ENCODE measurements around the gene ROPN1B.
"Not testable (repeated sequence)": the region's sequence is repeated elsewhere in the genome, so short reads cannot be mapped to it uniquely, and the experiment has no call there.

Gene ROPN1B

GRCh38 chr3:125968701-125969592 lies at the start of gene ROPN1B:
Gene ROPN1B (plus strand): TSS chr3:125969178. CDS start chr3:125972055, 2,877 bp downstream.
- not testable (repeated sequence) for H3K4me3 ChIP-seq, H3K4me1 ChIP-seq, H3K36me3 ChIP-seq, H3K4me2 ChIP-seq, H3K27ac ChIP-seq, H3K9me3 ChIP-seq, H4K20me1 ChIP-seq, H3K27me3 ChIP-seq, H3K9ac ChIP-seq

- H4K20me1 ChIP-seq, H3K36me3 ChIP-seq, H3K4me3 ChIP-seq, H3K27me3 ChIP-seq, H3K9me3 ChIP-seq: not testable (repeated sequence)
- H3K27ac ChIP-seq, result peak overlapping the region; percentile 42; the same call in 1 of the 2 replicates
- 0 out of 2 replicates have a peak overlapping the region, but pooled peaks have one; percentile 19 for H3K9ac ChIP-seq
- H3K4me2 ChIP-seq, result peak overlapping the region; percentile 71
- peaks cover 52% of the 10 kb centered on the region for H3K4me1 ChIP-seq
Observed at GRCh38 chr3:125920191-125920590, 48.8 kb upstream of the ROPN1B start.

- H4K20me1 ChIP-seq, H3K9me3 ChIP-seq, H3K36me3 ChIP-seq, H3K27me3 ChIP-seq, H3K4me3 ChIP-seq, H3K9ac ChIP-seq: not testable (repeated sequence)
- Histone ChIP-seq H3K4me2 (peak overlapping the region; percentile 71), H3K4me1 (peaks cover 51% of the 10 kb centered on the region), H3K27ac (peak overlapping the region; percentile 42; the same call in 1 of the 2 replicates)
Observed at GRCh38 chr3:125920751-125921279, 48.2 kb upstream of the ROPN1B start.

- not testable (repeated sequence) for H3K27ac ChIP-seq, H3K9me3 ChIP-seq, H3K9ac ChIP-seq, H3K4me3 ChIP-seq, H3K27me3 ChIP-seq, H3K36me3 ChIP-seq, H4K20me1 ChIP-seq, H3K4me2 ChIP-seq
- H3K4me1 ChIP-seq, result peaks cover 51% of the 10 kb centered on the region
Observed at GRCh38 chr3:125921712-125922111, 47.3 kb upstream of the ROPN1B start.

- not testable (repeated sequence) for H3K9me3 ChIP-seq, H3K4me3 ChIP-seq, H3K27ac ChIP-seq, H3K36me3 ChIP-seq, H3K4me2 ChIP-seq, H4K20me1 ChIP-seq, H3K9ac ChIP-seq, H3K27me3 ChIP-seq
- H3K4me1 ChIP-seq, result peaks cover 34% of the 10 kb centered on the region
Observed at GRCh38 chr3:125923324-125924115, 45.5 kb upstream of the ROPN1B start.

- not testable (repeated sequence) for H3K4me2 ChIP-seq, H4K20me1 ChIP-seq, H3K9ac ChIP-seq, H3K36me3 ChIP-seq, H3K4me3 ChIP-seq, H3K27me3 ChIP-seq, H3K27ac ChIP-seq, H3K9me3 ChIP-seq
- H3K4me1 ChIP-seq, result peaks cover 26% of the 10 kb centered on the region
Observed at GRCh38 chr3:125924276-125924675, 44.7 kb upstream of the ROPN1B start.

GRCh38 chr3:125925727-125926126 lies 43.3 kb upstream of the ROPN1B start:
- H3K4me1 ChIP-seq, result peaks cover 12% of the 10 kb centered on the region
- not testable (repeated sequence) for H3K9me3 ChIP-seq, H3K9ac ChIP-seq, H3K27ac ChIP-seq, H3K27me3 ChIP-seq, H4K20me1 ChIP-seq, H3K4me2 ChIP-seq, H3K36me3 ChIP-seq, H3K4me3 ChIP-seq

- not testable (repeated sequence) for H3K4me3 ChIP-seq, H4K20me1 ChIP-seq, H3K4me1 ChIP-seq, H3K36me3 ChIP-seq, H3K4me2 ChIP-seq, H3K9ac ChIP-seq, H3K27ac ChIP-seq, H3K9me3 ChIP-seq, H3K27me3 ChIP-seq
Observed at GRCh38 chr3:125928771-125929545, 40.0 kb upstream of the ROPN1B start.

- H3K36me3 ChIP-seq, H3K9me3 ChIP-seq, H3K27me3 ChIP-seq, H4K20me1 ChIP-seq, H3K27ac ChIP-seq, H3K9ac ChIP-seq, H3K4me2 ChIP-seq, H3K4me1 ChIP-seq, H3K4me3 ChIP-seq: not testable (repeated sequence)
Observed at GRCh38 chr3:125929765-125930164, 39.2 kb upstream of the ROPN1B start.

GRCh38 chr3:125931355-125931880 lies 37.6 kb upstream of the ROPN1B start:
- not testable (repeated sequence) for H3K36me3 ChIP-seq, H3K27me3 ChIP-seq, H3K9me3 ChIP-seq, H3K27ac ChIP-seq, H4K20me1 ChIP-seq, H3K9ac ChIP-seq, H3K4me2 ChIP-seq, H3K4me1 ChIP-seq, H3K4me3 ChIP-seq

GRCh38 chr3:125933397-125934173 lies 35.4 kb upstream of the ROPN1B start:
- not testable (repeated sequence) for H4K20me1 ChIP-seq, H3K4me2 ChIP-seq, H3K4me1 ChIP-seq, H3K4me3 ChIP-seq, H3K9ac ChIP-seq, H3K27ac ChIP-seq, H3K9me3 ChIP-seq, H3K36me3 ChIP-seq, H3K27me3 ChIP-seq

- H3K9ac ChIP-seq, H3K4me2 ChIP-seq, H3K36me3 ChIP-seq, H3K4me1 ChIP-seq, H3K4me3 ChIP-seq, H3K27me3 ChIP-seq, H3K9me3 ChIP-seq, H3K27ac ChIP-seq, H4K20me1 ChIP-seq: not testable (repeated sequence)
Observed at GRCh38 chr3:125935252-125935874, 33.6 kb upstream of the ROPN1B start.
